RKO (cell line): ENCODE data around the gene MYH6.

Experiments
- DNase-seq: peaks from one replicate; pipeline ENCODE4 v3.0.0-alpha.2; 2016; ENCODE audit warnings: low spot score

The MYH6 gene

GRCh38 chr14:23376482-23377197 is 31.4 kb downstream of the MYH6 start, which contains the start of gene CMTM5:
Gene CMTM5 (plus strand): TSS chr14:23377046. CDS start chr14:23377252, 206 bp downstream.
- DNase-seq: no peak

- no peak for DNase-seq
These were observed 32.4 kb downstream of the MYH6 start for GRCh38 chr14:23375527-23376251.

- no peak for DNase-seq
These were observed 35.0 kb downstream of the MYH6 start for GRCh38 chr14:23373041-23373440.

GRCh38 chr14:23372509-23372908 is 35.6 kb downstream of the MYH6 start, which contains the start of gene IL25:
Gene IL25 (plus strand): TSS chr14:23372809.
- DNase-seq: no peak

GRCh38 chr14:23371865-23372264 is 36.2 kb downstream of the MYH6 start:
- DNase-seq: no peak

GRCh38 chr14:23370221-23370620 is 37.9 kb downstream of the MYH6 start:
- DNase-seq: peak; percentile 14

- no peak for DNase-seq
These were observed 41.6 kb downstream of the MYH6 start for GRCh38 chr14:23366426-23366921.

GRCh38 chr14:23365732-23366425 is 42.2 kb downstream of the MYH6 start:
- DNase-seq: no peak

- no peak for DNase-seq
These were observed 42.9 kb downstream of the MYH6 start, which contains the start of gene EFS for GRCh38 chr14:23365036-23365731. Gene EFS (minus strand): TSS chr14:23365172. CDS start chr14:23365025, 147 bp downstream.

GRCh38 chr14:23364164-23365035 is 43.7 kb downstream of the MYH6 start:
- no peak for DNase-seq

GRCh38 chr14:23362200-23362599 is 45.9 kb downstream of the MYH6 start:
- DNase-seq: peak; percentile 7

- no peak for DNase-seq
These were observed 46.3 kb downstream of the MYH6 start for GRCh38 chr14:23361763-23362162.

- peak; percentile 19 for DNase-seq
These were observed 46.8 kb downstream of the MYH6 start for GRCh38 chr14:23361320-23361719.

GRCh38 chr14:23360496-23360895 is 47.6 kb downstream of the MYH6 start:
- no peak for DNase-seq

GRCh38 chr14:23359722-23360447 is 48.2 kb downstream of the MYH6 start:
- DNase-seq: no peak

- no peak for DNase-seq
These were observed 48.9 kb downstream of the MYH6 start for GRCh38 chr14:23359167-23359626.

- no peak for DNase-seq
These were observed 49.4 kb downstream of the MYH6 start for GRCh38 chr14:23358553-23359166.

- DNase-seq: no peak
These were observed 50.0 kb downstream of the MYH6 start for GRCh38 chr14:23358042-23358441.

GRCh38 chr14:23357261-23357660 is 50.8 kb downstream of the MYH6 start:
- DNase-seq: no peak

- no peak for DNase-seq
These were observed 51.4 kb downstream of the MYH6 start for GRCh38 chr14:23356662-23357061.
